NCI-H2196 (cell line): ENCODE results near the gene CD40.
A peak's percentile ranks its signal among the peaks of the same experiment; 100 is the strongest.

ENCODE experiments used
- DNase-seq: peaks from one replicate; lab custom pipeline; 2025; ENCODE audit not compliant: unreplicated experiment; lab: John Stamatoyannopoulos, UW

CD40 gene

GRCh38 chr20:46172455-46172854 lies 54.3 kb downstream of the CD40 start:
- DNase-seq = no peak

- DNase-seq = no peak
Observed at GRCh38 chr20:46172961-46173536, 54.9 kb downstream of the CD40 start.

GRCh38 chr20:46173652-46174468 lies 55.7 kb downstream of the CD40 start:
- no peak for DNase-seq

- DNase-seq = peak; percentile 60
Observed at GRCh38 chr20:46174469-46175126, 56.5 kb downstream of the CD40 start.

- DNase-seq = no peak
Observed at GRCh38 chr20:46175127-46175494, 57.0 kb downstream of the CD40 start.

- no peak for DNase-seq
Observed at GRCh38 chr20:46176739-46177378, 58.7 kb downstream of the CD40 start.

GRCh38 chr20:46177768-46178167 lies 59.7 kb downstream of the CD40 start:
- DNase-seq = no peak

GRCh38 chr20:46178891-46179290 lies 60.8 kb downstream of the CD40 start:
- no peak for DNase-seq
